Duodenal mucosa (tissue), 2 donors: ENCODE results near the gene HNRNPA3.

Source experiments
- H3K27ac ChIP-seq: one replicate; pipeline ENCODE4 v1.7.0; 2013; ENCODE audit warnings: low read depth, low read length
- H3K27me3 ChIP-seq, 2 donors: one replicate each; pipeline ENCODE4 v1.7.0; 2013; ENCODE audit warnings: low read length in 2 of 2, control low read depth in 1 of 2; ENCODE audit not compliant: insufficient read depth in 2 of 2, control insufficient read depth in 1 of 2
- H3K36me3 ChIP-seq, 2 donors: one replicate each; pipeline ENCODE4 v1.7.0; 2013; ENCODE audit warnings: low read length in 2 of 2, control low read depth in 1 of 2; ENCODE audit not compliant: insufficient read depth in 2 of 2, control insufficient read depth in 1 of 2
- H3K4me1 ChIP-seq, 2 donors: one replicate each; pipeline ENCODE4 v1.7.0; 2013; ENCODE audit warnings: low read length in 2 of 2, control low read depth in 1 of 2; ENCODE audit not compliant: insufficient read depth in 2 of 2, control insufficient read depth in 1 of 2
- H3K4me3 ChIP-seq, 2 donors: one replicate each; pipeline ENCODE4 v1.7.0; 2013; ENCODE audit warnings: low read length in 2 of 2, low read depth in 1 of 2
- H3K9ac ChIP-seq, 2 donors: one replicate each; pipeline ENCODE4 v1.7.0; 2013; ENCODE audit warnings: low read length in 2 of 2, low read depth in 1 of 2
- H3K9me3 ChIP-seq, 2 donors: one replicate each; pipeline ENCODE4 v1.7.0; 2013; ENCODE audit warnings: low read length in 2 of 2, control low read depth in 1 of 2; ENCODE audit not compliant: control insufficient read depth in 1 of 2

The HNRNPA3 gene

GRCh38 chr2:177212106-177212890 lies at the start of gene HNRNPA3:
Gene HNRNPA3, plus strand, starts transcription at chr2:177212794. Its CDS starts 6 bp downstream, at chr2:177212800.
- Histone ChIP-seq H3K9ac (peak within 1 kb of the TSS; percentile 96 to 99), H3K27me3 (no peaks in the 10 kb centered on the region), H3K9me3 (no peaks in the 10 kb centered on the region), H3K4me3 (peak within 1 kb of the TSS; percentile 87 to 98), H3K4me1 (peaks cover 23 to 33% of the 10 kb centered on the region in 2 donors), H3K27ac (peak within 1 kb of the TSS; percentile 99), H3K36me3 (peaks cover 5 to 24% of the 10 kb centered on the region in 2 donors)

GRCh38 chr2:177164131-177164530 lies 48.5 kb upstream of the HNRNPA3 start:
- H3K4me1 ChIP-seq = peaks cover 13 to 21% of the 10 kb centered on the region in 2 donors
- peak overlapping the region in 1 of 2 donors; percentile 78 for H3K9ac ChIP-seq
- H3K27ac ChIP-seq = no peak overlapping the region
- no peaks in the 10 kb centered on the region for H3K36me3 ChIP-seq
- H3K9me3 ChIP-seq = no peaks in the 10 kb centered on the region
- no peak overlapping the region for H3K4me3 ChIP-seq
- H3K27me3 ChIP-seq = no peaks in the 10 kb centered on the region

DNA sequence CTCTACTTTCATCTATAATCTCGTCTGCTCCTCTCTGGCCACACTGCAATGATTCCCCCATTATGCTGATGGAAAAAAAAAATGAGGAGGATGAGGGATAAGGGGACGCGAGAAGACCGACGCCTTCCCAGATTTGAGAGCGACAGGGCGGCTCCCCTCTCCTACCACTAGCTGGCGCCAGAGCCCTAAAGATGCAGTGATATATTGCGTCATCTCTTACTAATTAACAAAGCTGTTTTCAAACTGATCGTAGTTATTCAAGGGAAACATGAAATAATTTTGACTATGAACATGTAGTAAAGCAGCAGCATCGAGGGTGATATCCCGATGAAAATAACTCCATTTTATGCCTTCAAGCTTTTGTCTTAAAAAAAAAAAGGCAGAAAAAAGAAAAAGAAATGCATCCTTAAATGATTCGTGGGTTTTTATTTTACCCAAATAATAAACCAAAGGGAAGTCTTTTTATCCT lies 48.0 kb upstream of the HNRNPA3 start:
- Histone ChIP-seq H3K4me1 (peaks cover 13 to 21% of the 10 kb centered on the region in 2 donors), H3K9ac (peak overlapping the region; percentile 77 to 78), H3K27me3 (no peaks in the 10 kb centered on the region), H3K9me3 (no peaks in the 10 kb centered on the region), H3K27ac (peak overlapping the region; percentile 75), H3K4me3 (peak overlapping the region; percentile 57 to 68), H3K36me3 (no peaks in the 10 kb centered on the region)

DNA sequence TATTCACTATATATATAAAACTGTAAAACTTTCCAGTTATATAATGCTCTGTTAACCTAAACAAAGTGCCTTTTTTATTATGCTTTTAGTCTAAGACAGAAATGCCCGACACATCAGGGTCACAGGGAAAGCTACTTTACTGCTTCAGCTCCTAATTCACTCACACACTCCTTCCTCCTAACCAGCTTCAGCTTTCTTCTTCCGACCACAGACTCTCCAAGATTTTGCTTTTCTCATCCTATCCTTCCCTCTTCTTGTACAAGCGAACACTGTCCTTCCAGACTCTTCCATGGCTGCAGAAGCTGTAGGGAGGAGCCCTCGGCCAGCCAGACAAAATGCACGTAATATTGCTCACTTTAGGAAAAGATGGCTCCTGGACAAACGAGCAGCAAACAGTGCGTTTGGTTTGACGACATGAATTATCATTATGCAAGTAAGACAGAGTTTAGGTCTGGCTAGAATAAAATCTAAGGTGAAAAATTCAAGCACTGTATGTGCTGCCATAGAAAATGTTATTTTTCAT lies 47.5 kb upstream of the HNRNPA3 start:
- H3K4me1 ChIP-seq = peaks cover 17 to 21% of the 10 kb centered on the region in 2 donors
- H3K4me3 ChIP-seq = peak overlapping the region; percentile 57 to 68
- H3K9ac ChIP-seq = peak overlapping the region; percentile 77 to 78
- H3K27ac ChIP-seq = peak overlapping the region; percentile 75
- no peaks in the 10 kb centered on the region for H3K9me3 ChIP-seq
- no peaks in the 10 kb centered on the region for H3K36me3 ChIP-seq
- no peaks in the 10 kb centered on the region for H3K27me3 ChIP-seq

DNA sequence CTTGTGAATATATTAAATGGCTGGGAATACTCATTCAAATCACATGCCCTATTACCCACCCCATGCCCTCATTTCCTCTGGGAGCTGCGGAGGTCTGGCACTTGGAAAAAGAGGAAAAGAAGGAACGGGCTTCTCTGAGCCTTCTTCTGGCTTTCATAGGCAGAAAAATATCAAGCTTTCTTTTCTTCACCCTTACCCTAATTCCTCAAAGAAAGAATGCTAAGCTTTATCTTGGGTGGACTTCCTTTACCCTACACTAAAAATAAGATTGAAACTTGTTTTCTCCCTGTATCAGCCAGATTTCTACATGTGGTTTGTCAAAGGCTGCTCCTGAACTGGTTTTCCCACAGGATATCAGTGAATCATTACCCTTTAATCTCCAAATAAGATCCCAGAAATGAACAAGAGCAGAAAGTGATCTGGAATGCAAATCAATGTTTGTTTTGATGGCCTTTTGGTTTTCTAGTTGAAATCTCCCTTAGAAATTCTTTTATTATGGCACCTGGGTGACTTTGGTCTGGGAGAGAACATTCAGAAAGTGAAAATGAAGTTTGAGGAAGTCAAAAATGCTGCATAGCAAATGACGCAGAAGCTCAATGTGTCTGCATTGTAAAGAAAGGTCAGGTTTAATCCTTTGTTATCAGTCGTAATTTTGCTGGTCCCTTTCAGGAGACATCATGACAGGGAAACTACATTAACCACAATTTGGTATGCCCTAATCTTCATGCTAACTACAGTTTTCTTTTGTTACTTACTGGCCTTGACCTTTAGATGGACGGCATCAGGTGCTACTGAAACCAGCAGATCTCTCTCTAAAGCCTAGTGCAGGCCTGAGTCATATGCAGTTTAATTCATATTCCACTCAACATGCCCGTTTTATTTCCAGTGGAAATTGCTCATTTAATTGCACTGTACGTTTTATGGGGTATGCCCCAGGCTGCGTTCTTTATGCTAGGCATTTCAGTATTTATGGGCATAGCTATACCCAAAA lies 46.6 kb upstream of the HNRNPA3 start:
- H3K27ac ChIP-seq = peak overlapping the region; percentile 62
- no peaks in the 10 kb centered on the region for H3K9me3 ChIP-seq
- peak overlapping the region; percentile 57 to 77 for H3K9ac ChIP-seq
- H3K27me3 ChIP-seq = no peaks in the 10 kb centered on the region
- H3K4me1 ChIP-seq = peaks cover 20 to 21% of the 10 kb centered on the region in 2 donors
- peak overlapping the region; percentile 41 to 46 for H3K4me3 ChIP-seq
- no peaks in the 10 kb centered on the region for H3K36me3 ChIP-seq

GRCh38 chr2:177169810-177170514 lies 42.6 kb upstream of the HNRNPA3 start:
- H3K9me3 ChIP-seq = no peaks in the 10 kb centered on the region
- H3K27me3 ChIP-seq = no peaks in the 10 kb centered on the region
- H3K27ac ChIP-seq = no peak overlapping the region
- no peak overlapping the region for H3K4me3 ChIP-seq
- H3K36me3 ChIP-seq = no peaks in the 10 kb centered on the region
- no peak overlapping the region for H3K9ac ChIP-seq
- peaks cover 15 to 24% of the 10 kb centered on the region in 2 donors for H3K4me1 ChIP-seq

- H3K27me3 ChIP-seq = no peaks in the 10 kb centered on the region
- H3K4me1 ChIP-seq = peaks cover 3 to 20% of the 10 kb centered on the region in 2 donors
- no peaks in the 10 kb centered on the region for H3K36me3 ChIP-seq
- no peak overlapping the region for H3K4me3 ChIP-seq
- no peak overlapping the region for H3K27ac ChIP-seq
- no peaks in the 10 kb centered on the region for H3K9me3 ChIP-seq
- no peak overlapping the region for H3K9ac ChIP-seq
These were observed 41.2 kb upstream of the HNRNPA3 start for GRCh38 chr2:177171418-177171865.

DNA sequence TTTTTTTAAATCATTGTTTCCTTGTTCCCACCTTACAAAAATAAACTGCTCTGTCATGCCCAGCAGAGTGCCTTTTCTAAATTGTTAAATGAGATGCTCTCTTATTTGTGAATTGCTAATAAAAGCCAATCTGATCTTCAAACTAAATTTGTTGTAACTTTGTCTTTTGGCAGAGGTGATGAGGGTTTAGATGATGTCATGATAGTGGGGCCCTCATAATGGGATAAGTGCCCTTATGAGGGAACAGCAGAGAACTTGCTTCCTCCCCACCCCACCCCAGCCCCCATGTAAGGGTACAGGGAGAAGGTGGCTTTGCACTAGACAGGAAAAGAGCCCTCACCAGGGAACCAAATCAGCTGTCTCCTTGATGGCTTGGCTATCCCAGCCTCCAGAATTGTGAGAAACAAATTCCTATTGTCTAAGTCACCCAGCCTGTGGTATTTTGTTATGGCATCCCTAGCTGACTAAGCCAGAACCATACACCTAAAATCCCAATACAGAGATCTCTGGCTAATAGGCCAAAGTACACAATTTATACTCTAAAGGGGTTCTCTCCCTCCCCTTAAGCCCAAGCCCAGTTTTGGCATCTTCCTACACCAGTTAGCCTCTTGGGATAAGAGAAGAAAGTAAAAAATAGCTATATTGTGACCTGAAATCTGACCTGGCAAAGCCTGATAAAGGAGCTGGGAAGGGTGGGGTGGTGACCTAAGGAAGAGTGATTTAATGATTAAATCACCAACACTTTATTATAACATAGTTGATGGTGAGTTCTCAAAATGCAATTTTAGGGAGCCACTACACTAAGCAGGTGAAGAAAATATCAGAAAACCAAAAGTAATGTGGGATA lies 40.3 kb upstream of the HNRNPA3 start:
- Histone ChIP-seq H3K9me3 (no peaks in the 10 kb centered on the region), H3K36me3 (no peaks in the 10 kb centered on the region), H3K27me3 (no peaks in the 10 kb centered on the region), H3K9ac (no peak overlapping the region), H3K4me3 (no peak overlapping the region), H3K27ac (no peak overlapping the region), H3K4me1 (peaks cover 0 to 17% of the 10 kb centered on the region in 2 donors)

DNA sequence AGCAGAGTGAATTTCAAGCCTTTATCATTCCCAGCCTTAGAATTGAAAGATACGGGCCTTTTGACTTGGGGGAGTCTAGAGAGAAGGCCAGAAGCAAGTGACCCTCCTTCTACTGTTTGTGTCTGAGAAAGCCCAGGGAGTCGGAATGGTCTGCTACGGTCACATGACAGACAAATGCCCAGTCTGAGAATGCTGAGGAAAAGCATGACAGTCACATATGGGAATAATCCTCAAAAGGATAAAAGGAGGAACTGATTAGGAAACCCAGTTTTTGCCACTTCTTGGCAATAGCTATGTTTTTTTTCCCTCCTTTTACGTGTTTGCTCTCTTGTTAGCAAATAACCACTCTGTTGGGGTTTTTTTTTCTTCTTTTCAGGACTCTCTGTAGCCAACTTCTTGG lies 38.1 kb upstream of the HNRNPA3 start:
- no peaks in the 10 kb centered on the region for H3K36me3 ChIP-seq
- H3K27ac ChIP-seq = no peak overlapping the region
- no peak overlapping the region for H3K4me3 ChIP-seq
- H3K9me3 ChIP-seq = no peaks in the 10 kb centered on the region
- no peaks in the 10 kb centered on the region for H3K27me3 ChIP-seq
- peaks cover 0 to 17% of the 10 kb centered on the region in 2 donors for H3K4me1 ChIP-seq
- H3K9ac ChIP-seq = no peak overlapping the region
